Fibroblast of lung (primary cell): ENCODE measurements around the gene WDCP.

Experiments used
- CTCF ChIP-seq, 2 donors: IDR thresholded peaks in 1 of 2; conservative IDR thresholded peaks in 1 of 2; 1 replicate in 1 of 2; 2 replicates in 1 of 2; pipeline ENCODE4 v1.5.1; 2011 to 2012; ENCODE audit warnings: low read length in 2 of 2, control low read depth in 1 of 2, inconsistent platforms in 1 of 2, low read depth in 1 of 2, mild to moderate bottlenecking in 1 of 2
- EZH2 ChIP-seq: IDR thresholded peaks from 2 replicates; pipeline ENCODE4 v1.5.1; 2012; ENCODE audit warnings: low read length, control low read depth, mild to moderate bottlenecking; ENCODE audit errors: missing control alignments

- TF ChIP-seq CTCF (conservative IDR thresholded peaks at IDR 0.05 in 1 of 2, IDR thresholded peaks at IDR 0.05 in 1 of 2; ENCODE audit: low read depth in 1 of 2, low read length in 2 of 2) (no peak), EZH2 (no peak)
Measured at GRCh38 chr2:24046930-24047702, at the start of gene WDCP.
